Lung (tissue), 12 donors: Measurements from ENCODE around the gene ASMTL. TPM values are rescaled to one million over a fixed set of nuclear protein-coding genes. Genes with fewer than 3 reads are reported as not detected.

Source experiments
- ATAC-seq: fragments of 200-7000 bp; cut with Tn5 transposase; one replicate; pipeline ENCODE4 v1.9.1; 2020; ENCODE audit warnings: moderate number of reproducible peaks; ENCODE audit not compliant: insufficient read depth, low FRiP score
- DNase-seq, 3 donors: peaks; one replicate each; pipeline ENCODE4 v3.0.0-alpha.2; 2013 to 2017
- H3K27ac ChIP-seq, 2 donors: one replicate each; pipeline ENCODE4 v1.5.1; 2013; ENCODE audit warnings: mild to moderate bottlenecking in 2 of 2, moderate library complexity in 2 of 2, control low read depth in 1 of 2, inconsistent platforms in 1 of 2, low read depth in 1 of 2, low read length in 1 of 2
- H3K27me3 ChIP-seq, 3 donors: one replicate each; pipeline ENCODE4 v1.5.1; 2013; ENCODE audit warnings: low read length in 2 of 3; ENCODE audit not compliant: control insufficient read depth in 3 of 3, insufficient read depth in 3 of 3
- H3K36me3 ChIP-seq, 4 donors: one replicate each; pipeline ENCODE4 v1.5.1; 2013; ENCODE audit warnings: low read length in 4 of 4, mild to moderate bottlenecking in 1 of 4, moderate library complexity in 1 of 4; ENCODE audit not compliant: control insufficient read depth in 4 of 4, insufficient read depth in 4 of 4
- H3K4me1 ChIP-seq, 5 donors: one replicate each; pipeline ENCODE4 v1.5.1; 2013; ENCODE audit warnings: low read length in 5 of 5, mild to moderate bottlenecking in 2 of 5, moderate library complexity in 1 of 5; ENCODE audit not compliant: control insufficient read depth in 5 of 5, insufficient read depth in 5 of 5
- H3K4me3 ChIP-seq: one replicate; pipeline ENCODE4 v1.5.1; 2013; ENCODE audit warnings: mild to moderate bottlenecking, control low read depth, moderate library complexity
- H3K9ac ChIP-seq, 2 donors: one replicate each; pipeline ENCODE4 v1.5.1; 2013; ENCODE audit warnings: low read length in 2 of 2, control low read depth in 1 of 2; ENCODE audit not compliant: insufficient read depth in 1 of 2
- H3K9me3 ChIP-seq, 4 donors: one replicate each; pipeline ENCODE4 v1.5.1; 2013; ENCODE audit warnings: low read length in 3 of 4, mild to moderate bottlenecking in 1 of 4, moderate library complexity in 1 of 4; ENCODE audit not compliant: control insufficient read depth in 4 of 4, insufficient read depth in 3 of 4
- WGBS, 2 donors: extraction: QIAGEN DNeasy Blood & Tissue Kit; methylation state at CpG; one replicate each; pipeline ENCODE4 v1.1.7; 2013; 5-methylcytosine and 5-hydroxymethylcytosine counted together
- polyA plus RNA-seq, 2 donors: library from polyadenylated mRNA; stranded (reverse); fragments of 200-250 nt; gene quantifications; one replicate each; pipeline ENCODE4 v1.2.1, GENCODE V29; 2013
- total RNA-seq, 2 donors: library from RNA; depleted of rRNA in 1 of 2; stranded (reverse); fragments of >200 nt in 1 of 2; gene quantifications; one replicate each; pipeline ENCODE4 v1.2.1, GENCODE V29; 2014 to 2021
- TF ChIP-seq, protein P1 (sequence below): IDR thresholded peaks from 2 replicates; pipeline ENCODE4 v1.5.1; 2012; ENCODE audit warnings: mild to moderate bottlenecking; ENCODE audit errors: control extremely low read depth, extremely low read depth
- donor health status: control.
- donor health status: control.
- donor health status: Bipolar disorder and iron deficiency.
- donor health status: healthy.
- donor health status: DM: yes; HTN: yes; CAD: no.

The ASMTL gene
- total and polyA plus RNA-seq, 4 donors = 12.3 to 29.4 (median 21.8) TPM

DNA sequence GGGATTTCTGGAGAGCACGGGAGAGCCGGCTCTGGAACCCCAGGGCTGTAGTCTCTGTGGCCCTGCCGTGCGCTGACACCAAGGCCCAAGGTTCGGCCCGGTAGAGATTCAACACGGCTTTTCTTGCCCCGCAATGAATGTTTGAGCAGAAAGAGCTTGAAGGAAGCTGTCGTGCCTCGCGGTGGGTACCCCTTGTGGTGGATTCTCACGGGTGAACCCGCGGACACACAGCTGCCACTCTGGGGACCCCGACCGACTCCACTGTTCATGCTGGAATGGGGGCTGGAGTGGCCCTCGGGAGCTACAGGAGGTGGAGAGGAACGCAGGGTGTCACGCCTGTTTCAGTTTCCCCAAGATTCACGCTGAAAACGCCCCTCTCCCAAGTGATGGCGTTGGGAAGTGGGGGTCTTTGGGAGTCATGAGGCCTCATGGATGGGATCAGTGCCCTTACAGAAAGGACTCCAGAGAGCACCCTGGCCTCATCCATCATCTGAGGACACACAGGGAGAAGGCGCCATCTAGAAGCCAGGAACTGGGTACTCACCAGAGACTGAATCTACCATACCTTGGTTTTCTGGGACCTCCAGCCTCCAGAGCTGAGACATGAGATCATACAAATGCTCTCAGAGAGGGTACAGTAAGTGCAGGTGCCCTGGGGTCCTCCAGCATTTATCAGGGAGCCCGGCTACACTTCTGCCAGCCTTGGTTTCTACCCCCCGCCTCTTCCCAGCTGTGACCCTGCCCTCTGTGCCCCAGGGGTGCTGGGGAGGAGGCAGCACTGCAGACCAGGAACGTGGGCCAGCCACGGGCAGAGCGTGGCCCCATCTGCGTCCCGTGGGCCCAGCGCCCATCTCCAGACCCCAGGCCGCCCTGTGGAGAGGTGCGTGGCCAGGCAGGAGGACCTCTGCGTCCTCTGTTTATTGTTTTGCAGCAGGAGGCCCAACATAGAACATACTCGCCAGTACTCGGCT is 67.2 kb downstream of the ASMTL start:
- no peaks in the 10 kb centered on the region for H3K27me3 ChIP-seq
- no peak overlapping the region for H3K27ac ChIP-seq
- H3K9me3 ChIP-seq = no peaks in the 10 kb centered on the region
- TF ChIP-seq, protein P1, sequence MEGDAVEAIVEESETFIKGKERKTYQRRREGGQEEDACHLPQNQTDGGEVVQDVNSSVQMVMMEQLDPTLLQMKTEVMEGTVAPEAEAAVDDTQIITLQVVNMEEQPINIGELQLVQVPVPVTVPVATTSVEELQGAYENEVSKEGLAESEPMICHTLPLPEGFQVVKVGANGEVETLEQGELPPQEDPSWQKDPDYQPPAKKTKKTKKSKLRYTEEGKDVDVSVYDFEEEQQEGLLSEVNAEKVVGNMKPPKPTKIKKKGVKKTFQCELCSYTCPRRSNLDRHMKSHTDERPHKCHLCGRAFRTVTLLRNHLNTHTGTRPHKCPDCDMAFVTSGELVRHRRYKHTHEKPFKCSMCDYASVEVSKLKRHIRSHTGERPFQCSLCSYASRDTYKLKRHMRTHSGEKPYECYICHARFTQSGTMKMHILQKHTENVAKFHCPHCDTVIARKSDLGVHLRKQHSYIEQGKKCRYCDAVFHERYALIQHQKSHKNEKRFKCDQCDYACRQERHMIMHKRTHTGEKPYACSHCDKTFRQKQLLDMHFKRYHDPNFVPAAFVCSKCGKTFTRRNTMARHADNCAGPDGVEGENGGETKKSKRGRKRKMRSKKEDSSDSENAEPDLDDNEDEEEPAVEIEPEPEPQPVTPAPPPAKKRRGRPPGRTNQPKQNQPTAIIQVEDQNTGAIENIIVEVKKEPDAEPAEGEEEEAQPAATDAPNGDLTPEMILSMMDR = no peak
- peaks cover 0 to 5% (median under 1%) of the 10 kb centered on the region in 5 donors for H3K4me1 ChIP-seq
- no peak overlapping the region for H3K4me3 ChIP-seq
- no peak overlapping the region for H3K9ac ChIP-seq
- DNase-seq = no peak
- no peak for ATAC-seq
- 96% methylated on average over 36 of the region's 36 CpGs for WGBS, 2 donors
- H3K36me3 ChIP-seq = peaks cover 45 to 63% (median 53%) of the 10 kb centered on the region in 4 donors

DNA sequence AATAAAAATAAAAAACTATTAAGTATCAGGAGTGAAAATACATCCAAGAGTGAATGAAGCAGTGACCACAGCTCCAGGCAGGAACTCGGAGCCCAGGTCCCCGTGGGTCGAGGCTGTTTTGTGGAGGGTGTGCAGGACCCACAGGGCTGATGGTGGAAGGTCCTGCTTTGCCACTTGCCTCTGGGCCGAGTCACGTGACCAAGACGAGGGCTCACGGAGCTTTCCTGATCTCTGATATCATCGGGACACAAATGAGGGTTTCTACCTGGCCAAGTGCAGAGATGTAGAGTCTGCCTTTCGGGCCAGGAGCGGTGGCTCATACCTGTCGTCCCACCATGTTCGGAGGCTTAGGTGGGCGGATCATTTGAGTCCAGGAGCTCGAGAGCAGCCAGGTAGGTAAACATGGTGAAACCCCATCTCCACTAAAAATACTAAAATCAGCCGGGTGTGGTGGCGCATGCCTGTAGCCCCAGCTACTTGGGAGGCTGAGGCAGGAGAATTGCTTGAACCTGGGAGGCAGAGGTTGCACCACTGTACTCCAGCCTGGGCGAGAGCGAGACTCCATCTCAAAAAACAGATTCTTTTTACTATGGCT is 68.0 kb downstream of the ASMTL start:
- 95 to 96% methylated on average over 18 of the region's 18 CpGs for WGBS, 2 donors
- Histone ChIP-seq H3K9ac (no peak overlapping the region), H3K27me3 (no peaks in the 10 kb centered on the region), H3K4me3 (no peak overlapping the region), H3K4me1 (peaks cover 0 to 5% (median 0%) of the 10 kb centered on the region in 5 donors), H3K9me3 (no peaks in the 10 kb centered on the region), H3K27ac (no peak overlapping the region), H3K36me3 (peaks cover 40 to 59% (median 46%) of the 10 kb centered on the region in 4 donors)
- no peak for DNase-seq
- TF ChIP-seq, protein P1 = no peak
- ATAC-seq = no peak

DNA sequence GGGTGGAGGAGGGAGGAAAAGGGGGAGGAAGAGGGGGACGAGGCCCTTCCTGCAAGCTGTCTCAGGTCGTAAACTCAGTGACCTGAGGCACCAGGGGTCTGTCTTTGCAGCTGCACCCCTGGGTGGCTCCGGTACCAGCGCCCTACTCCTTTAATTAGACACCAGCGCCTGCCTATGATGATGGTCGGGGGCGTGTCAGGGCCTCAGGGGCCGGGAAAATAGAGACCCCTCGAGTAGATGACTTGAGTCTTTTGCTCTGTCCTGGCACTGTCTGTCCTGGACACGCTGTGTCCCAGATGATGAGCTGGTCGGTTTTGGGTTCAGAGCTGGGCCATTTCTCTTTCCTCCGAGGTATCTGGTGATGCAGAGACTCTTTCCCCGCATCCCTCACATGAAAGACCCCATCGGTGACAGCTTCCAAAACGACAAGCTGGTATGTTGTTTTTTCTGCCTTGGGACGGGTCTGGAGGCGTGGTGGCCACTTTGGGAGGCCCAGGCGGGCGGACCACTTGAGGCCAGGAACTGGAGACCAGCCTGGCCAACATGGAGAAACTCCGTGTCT is 72.0 kb downstream of the ASMTL start:
- no peak overlapping the region for H3K27ac ChIP-seq
- H3K9me3 ChIP-seq = no peaks in the 10 kb centered on the region
- WGBS, 2 donors = 73 to 75% methylated on average over 20 of the region's 20 CpGs
- peaks cover 7 to 26% (median 10%) of the 10 kb centered on the region in 4 donors for H3K36me3 ChIP-seq
- ATAC-seq (no peak), DNase-seq (no peak)
- H3K4me3 ChIP-seq = no peak overlapping the region
- no peak overlapping the region for H3K9ac ChIP-seq
- TF ChIP-seq, protein P1 = no peak
- no peaks in the 10 kb centered on the region for H3K27me3 ChIP-seq
- H3K4me1 ChIP-seq = peaks cover 0 to 3% (median 0%) of the 10 kb centered on the region in 5 donors
